ENCODE data around the gene DCUN1D1. TPM values are rescaled to one million over a fixed set of nuclear protein-coding genes. Genes with fewer than 3 reads are reported as not detected.

Gene DCUN1D1
- total and polyA plus RNA-seq, 10 of the 15 experiments (the other 5 are each of a cell fraction or from before 2014, with no cell fraction given) = 19.8 to 47.4 (median 30.8) TPM

DNA sequence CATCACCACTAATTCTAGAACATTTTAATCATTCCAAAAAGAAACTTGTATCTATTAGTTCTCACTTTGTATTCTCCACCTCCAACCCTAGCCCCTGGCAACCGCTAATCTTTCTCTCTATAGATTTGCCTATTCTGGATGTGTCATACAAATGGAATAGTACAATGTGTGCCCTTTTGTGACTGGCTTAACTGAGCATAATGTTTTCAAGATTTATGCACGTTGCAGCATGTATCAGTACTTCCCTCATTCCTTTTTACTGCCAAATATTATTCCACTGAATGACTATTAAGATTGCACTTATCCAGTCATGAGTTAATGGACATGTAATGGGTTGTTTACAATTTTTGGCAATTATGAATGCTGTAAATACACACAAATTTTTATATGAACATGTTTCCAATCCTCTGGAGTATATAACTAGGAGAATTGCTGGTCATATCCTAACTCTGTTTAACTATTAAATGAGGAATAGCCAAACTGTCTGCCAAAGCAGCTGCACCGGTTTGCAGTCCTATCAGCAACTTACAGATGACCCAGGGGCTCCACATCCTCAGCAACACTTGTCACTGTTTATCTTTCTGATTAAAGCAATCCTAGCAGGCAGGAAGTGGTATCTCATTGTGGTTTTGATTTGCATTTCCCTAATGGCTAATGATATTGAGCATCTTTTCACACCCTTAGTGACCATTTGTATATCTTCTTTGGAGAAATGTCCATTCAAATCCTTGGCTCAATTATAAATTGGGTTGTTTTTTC lies 42.9 kb downstream of the DCUN1D1 start:
- ChIA-PET RAD21 (ENCODE audit: unreplicated experiment) (interaction anchor here (1.1 kb wide), 1 partner anchor 12 kb away, joined by 3 read pairs; no protein-coding TSS in a partner anchor), SMC1A (ENCODE audit: uncharacterized antibody, unreplicated experiment) (interaction anchor here (0.7 to 3.0 kb wide), 7 partner anchors 11 to 32 kb away, joined by 3 to 10 read pairs (median 5); no protein-coding TSS in a partner anchor), CTCF (interaction anchor here (1.5 to 2.6 kb wide), 2 partner anchors 21 to 25 kb away, joined by 3 to 7 read pairs; no protein-coding TSS in a partner anchor), POLR2A (interaction anchor here (1.0 kb wide), 1 partner anchor 12 kb away, joined by 3 read pairs; no protein-coding TSS in a partner anchor)
- 68% methylated on average over 3 of the region's 3 CpGs for WGBS (ENCODE audit: insufficient coverage, insufficient replicate concordance, low lambda C conversion rate, missing lambda C conversion rate)
- Histone ChIP-seq H4K20me1 (ENCODE audit: control insufficient read depth, insufficient read depth) (no peaks in the 10 kb centered on the region), H3K4me3 (no peak overlapping the region), H3K9ac (ENCODE audit: control insufficient read depth, insufficient read depth, low read length) (no peak overlapping the region), H3K36me3 (ENCODE audit: control insufficient read depth in 2 of 2, insufficient read depth in 2 of 2, low read length in 1 of 2) (no peaks in the 10 kb centered on the region; a peak in 1 of 4 replicates), H3K4me1 (ENCODE audit: control insufficient read depth, insufficient read depth, low read length) (peaks cover 6% of the 10 kb centered on the region), H3K27me3 (replicated peaks in 1 of 2; ENCODE audit: control insufficient read depth in 2 of 2, insufficient read depth in 2 of 2, low read length in 1 of 2) (no peaks in the 10 kb centered on the region), H3K27ac (ENCODE audit: control insufficient read depth, insufficient read depth) (no peak overlapping the region), H3K79me2 (ENCODE audit: control insufficient read depth, insufficient read depth, low read length) (no peaks in the 10 kb centered on the region), H3K9me3 (replicated peaks; ENCODE audit: control insufficient read depth, insufficient read depth, low read length) (no peaks in the 10 kb centered on the region; the same call in 2 of the 3 replicates), H2AFZ (ENCODE audit: control insufficient read depth, low read depth, low read length) (no peak overlapping the region), H3K4me2 (ENCODE audit: control insufficient read depth, insufficient read depth) (no peak overlapping the region)
- in situ Hi-C loops (cut with MboI) (no loop called here), intact Hi-C loops (cut with micrococcal nuclease; ENCODE audit: unreplicated experiment) (no loop called here)
- peak; percentile 94 for ATAC-seq
- BruUV-seq (replicated peaks) = TSS peak; percentile 2
- no peak for FAIRE-seq
- DNase-seq (ENCODE audit: low read depth, low spot score) = no peak
- TF ChIP-seq, protein P1, sequence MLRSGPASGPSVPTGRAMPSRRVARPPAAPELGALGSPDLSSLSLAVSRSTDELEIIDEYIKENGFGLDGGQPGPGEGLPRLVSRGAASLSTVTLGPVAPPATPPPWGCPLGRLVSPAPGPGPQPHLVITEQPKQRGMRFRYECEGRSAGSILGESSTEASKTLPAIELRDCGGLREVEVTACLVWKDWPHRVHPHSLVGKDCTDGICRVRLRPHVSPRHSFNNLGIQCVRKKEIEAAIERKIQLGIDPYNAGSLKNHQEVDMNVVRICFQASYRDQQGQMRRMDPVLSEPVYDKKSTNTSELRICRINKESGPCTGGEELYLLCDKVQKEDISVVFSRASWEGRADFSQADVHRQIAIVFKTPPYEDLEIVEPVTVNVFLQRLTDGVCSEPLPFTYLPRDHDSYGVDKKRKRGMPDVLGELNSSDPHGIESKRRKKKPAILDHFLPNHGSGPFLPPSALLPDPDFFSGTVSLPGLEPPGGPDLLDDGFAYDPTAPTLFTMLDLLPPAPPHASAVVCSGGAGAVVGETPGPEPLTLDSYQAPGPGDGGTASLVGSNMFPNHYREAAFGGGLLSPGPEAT (IDR thresholded peaks at IDR 0.05; ENCODE audit: low read depth) = no peak
- no peak for TF ChIP-seq STAT1 (conservative IDR thresholded peaks at IDR 0.05)
- TF ChIP-seq ZBTB40 (IDR thresholded peaks at IDR 0.05; ENCODE audit: borderline replicate concordance) = no peak
- no peak for TF ChIP-seq ZNF24 (IDR thresholded peaks at IDR 0.05)
- no peak for TF ChIP-seq MTA3 (IDR thresholded peaks at IDR 0.05; ENCODE audit: borderline replicate concordance, low read length)
- no peak for TF ChIP-seq SIN3A (IDR thresholded peaks at IDR 0.05; ENCODE audit: low read depth, low read length)
- no peak for TF ChIP-seq FOS (IDR thresholded peaks at IDR 0.05; ENCODE audit: borderline replicate concordance, extremely low read depth, insufficient read length)
- no peak for TF ChIP-seq ZSCAN29 (IDR thresholded peaks at IDR 0.05)
- no peak for TF ChIP-seq BRCA1 (IDR thresholded peaks at IDR 0.05; ENCODE audit: low read depth, low read length)
- no peak for TF ChIP-seq PAX5 (IDR thresholded peaks at IDR 0.05; ENCODE audit: borderline replicate concordance, low read depth, low read length)
- no peak for TF ChIP-seq IRF5 (IDR thresholded peaks at IDR 0.05; ENCODE audit: borderline replicate concordance)
- 0 out of 2 replicates have a peak, but pooled peaks have one; percentile 17 for TF ChIP-seq NR2F1 (conservative IDR thresholded peaks at IDR 0.05)
- peak; percentile 30; the same call in 1 of the 2 replicates for TF ChIP-seq BCL11A (IDR thresholded peaks at IDR 0.05; ENCODE audit: low read depth, low read length)
- TF ChIP-seq, protein P2, sequence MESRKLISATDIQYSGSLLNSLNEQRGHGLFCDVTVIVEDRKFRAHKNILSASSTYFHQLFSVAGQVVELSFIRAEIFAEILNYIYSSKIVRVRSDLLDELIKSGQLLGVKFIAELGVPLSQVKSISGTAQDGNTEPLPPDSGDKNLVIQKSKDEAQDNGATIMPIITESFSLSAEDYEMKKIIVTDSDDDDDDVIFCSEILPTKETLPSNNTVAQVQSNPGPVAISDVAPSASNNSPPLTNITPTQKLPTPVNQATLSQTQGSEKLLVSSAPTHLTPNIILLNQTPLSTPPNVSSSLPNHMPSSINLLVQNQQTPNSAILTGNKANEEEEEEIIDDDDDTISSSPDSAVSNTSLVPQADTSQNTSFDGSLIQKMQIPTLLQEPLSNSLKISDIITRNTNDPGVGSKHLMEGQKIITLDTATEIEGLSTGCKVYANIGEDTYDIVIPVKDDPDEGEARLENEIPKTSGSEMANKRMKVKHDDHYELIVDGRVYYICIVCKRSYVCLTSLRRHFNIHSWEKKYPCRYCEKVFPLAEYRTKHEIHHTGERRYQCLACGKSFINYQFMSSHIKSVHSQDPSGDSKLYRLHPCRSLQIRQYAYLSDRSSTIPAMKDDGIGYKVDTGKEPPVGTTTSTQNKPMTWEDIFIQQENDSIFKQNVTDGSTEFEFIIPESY (IDR thresholded peaks at IDR 0.05) = no peak
- no peak for TF ChIP-seq NFIC (IDR thresholded peaks at IDR 0.05; ENCODE audit: low read depth, low read length)
